Nephron (organoid): ENCODE measurements around the gene CEACAM19.
A peak's percentile ranks its signal among the peaks of the same experiment; 100 is the strongest.

Experiments
- H3K27ac Mint-ChIP-seq, 3 experiments: 2 replicates each; pipeline ENCODE4 v1.8.0; 2020; ENCODE audit warnings: mixed read lengths in 3 of 3, mild to moderate bottlenecking in 2 of 3, moderate library complexity in 1 of 3
- H3K27me3 Mint-ChIP-seq: 2 replicates; pipeline ENCODE4 v1.8.0; 2021; ENCODE audit warnings: low read depth, mild to moderate bottlenecking, moderate library complexity, mixed read lengths
- H3K36me3 Mint-ChIP-seq: 2 replicates; pipeline ENCODE4 v1.8.0; 2020; ENCODE audit warnings: low read depth, mixed read lengths
- H3K4me1 Mint-ChIP-seq: 2 replicates; pipeline ENCODE4 v1.8.0; 2020; ENCODE audit warnings: mixed read lengths
- H3K4me3 Mint-ChIP-seq, 3 experiments: 2 replicates each; pipeline ENCODE4 v1.8.0; 2020; ENCODE audit warnings: mild to moderate bottlenecking in 3 of 3, mixed read lengths in 3 of 3, moderate library complexity in 2 of 3
- H3K9me3 Mint-ChIP-seq: 2 replicates; pipeline ENCODE4 v1.8.0; 2020; ENCODE audit warnings: mixed read lengths
- TF ChIP-seq, protein P1 (sequence below), 3 experiments: fragments of 200-600 bp; sonication (generic); IDR thresholded peaks; one replicate each; pipeline ENCODE4 v1.5.0; 2021; ENCODE audit warnings: antibody characterized with exemption in 3 of 3; ENCODE audit not compliant: unreplicated experiment in 3 of 3

The CEACAM19 gene

DNA sequence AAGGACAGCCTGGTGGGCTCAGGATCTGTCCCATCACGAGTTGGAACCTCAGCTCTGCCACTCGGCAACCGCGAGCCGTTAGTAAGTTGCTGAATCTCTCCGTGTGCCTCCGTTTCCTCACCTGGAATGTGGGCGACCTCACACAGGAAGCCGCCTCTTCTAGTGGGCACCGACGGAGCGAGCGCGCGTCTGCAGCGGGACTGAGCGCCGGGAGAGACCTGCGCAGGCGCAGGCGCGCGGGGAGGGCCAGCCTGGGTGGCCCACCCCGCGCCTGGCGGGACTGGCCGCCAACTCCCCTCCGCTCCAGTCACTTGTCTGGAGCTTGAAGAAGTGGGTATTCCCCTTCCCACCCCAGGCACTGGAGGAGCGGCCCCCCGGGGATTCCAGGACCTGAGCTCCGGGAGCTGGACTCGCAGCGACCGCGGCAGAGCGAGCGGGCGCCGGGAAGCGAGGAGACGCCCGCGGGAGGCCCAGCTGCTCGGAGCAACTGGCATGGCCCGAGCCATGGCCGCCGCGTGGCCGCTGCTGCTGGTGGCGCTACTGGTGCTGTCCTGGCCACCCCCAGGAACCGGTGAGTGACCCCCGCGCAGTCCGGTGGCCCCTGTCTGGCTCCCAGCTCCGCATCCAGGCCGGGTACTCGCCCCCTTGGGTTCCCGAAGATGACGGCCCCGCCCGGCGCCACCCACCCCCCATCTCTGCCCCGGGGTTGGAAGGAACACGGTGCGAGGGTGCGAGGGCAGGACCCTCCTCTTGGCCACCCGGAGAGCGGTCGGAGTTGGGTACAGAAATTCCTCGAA is 27.5 kb upstream of the CEACAM19 start, which contains the start of gene PVR:
PVR (plus strand) TSS at position 306 of the 797 bp plus-strand sequence; CDS start at position 493, 187 bp downstream.
- H3K36me3 Mint-ChIP-seq, result peaks cover 4% of the 10 kb centered on the region
- peak within 1 kb of the TSS; percentile 89 to 92 (median 92) for H3K4me3 Mint-ChIP-seq

DNA sequence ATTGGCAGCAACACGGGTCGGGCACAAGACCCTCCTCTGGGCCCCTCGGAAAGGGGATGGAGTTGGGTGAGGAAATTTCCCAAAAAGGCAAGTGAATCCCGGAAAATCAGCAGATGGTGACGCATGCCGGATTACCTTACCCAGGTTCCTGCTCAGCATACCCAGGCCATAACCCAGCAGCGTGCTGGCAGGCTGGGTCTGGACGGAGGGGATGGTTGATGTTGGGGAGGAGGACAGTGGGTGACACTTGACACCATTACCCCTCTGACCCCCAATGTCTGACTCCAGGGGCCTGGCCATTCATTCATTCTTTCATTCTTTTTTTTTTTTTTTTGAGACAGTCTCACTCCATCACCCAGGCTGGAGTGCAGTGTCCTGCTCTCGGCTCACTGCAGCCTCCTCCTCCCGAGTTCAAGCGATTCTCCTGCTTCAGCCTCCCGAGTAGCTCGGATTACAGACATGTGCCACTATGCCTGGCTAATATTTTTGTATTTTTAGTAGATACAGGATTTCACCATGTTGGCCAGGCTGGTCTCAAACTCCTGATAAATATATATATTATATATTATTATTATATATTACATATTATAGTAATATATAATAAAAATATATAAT is 26.8 kb upstream of the CEACAM19 start:
- H3K4me1 Mint-ChIP-seq, result peaks cover 17% of the 10 kb centered on the region
- H3K9me3 Mint-ChIP-seq, result no peaks in the 10 kb centered on the region
- H3K27ac Mint-ChIP-seq, result peak overlapping the region; percentile 15 to 83 (median 42)
- TF ChIP-seq, protein P1, sequence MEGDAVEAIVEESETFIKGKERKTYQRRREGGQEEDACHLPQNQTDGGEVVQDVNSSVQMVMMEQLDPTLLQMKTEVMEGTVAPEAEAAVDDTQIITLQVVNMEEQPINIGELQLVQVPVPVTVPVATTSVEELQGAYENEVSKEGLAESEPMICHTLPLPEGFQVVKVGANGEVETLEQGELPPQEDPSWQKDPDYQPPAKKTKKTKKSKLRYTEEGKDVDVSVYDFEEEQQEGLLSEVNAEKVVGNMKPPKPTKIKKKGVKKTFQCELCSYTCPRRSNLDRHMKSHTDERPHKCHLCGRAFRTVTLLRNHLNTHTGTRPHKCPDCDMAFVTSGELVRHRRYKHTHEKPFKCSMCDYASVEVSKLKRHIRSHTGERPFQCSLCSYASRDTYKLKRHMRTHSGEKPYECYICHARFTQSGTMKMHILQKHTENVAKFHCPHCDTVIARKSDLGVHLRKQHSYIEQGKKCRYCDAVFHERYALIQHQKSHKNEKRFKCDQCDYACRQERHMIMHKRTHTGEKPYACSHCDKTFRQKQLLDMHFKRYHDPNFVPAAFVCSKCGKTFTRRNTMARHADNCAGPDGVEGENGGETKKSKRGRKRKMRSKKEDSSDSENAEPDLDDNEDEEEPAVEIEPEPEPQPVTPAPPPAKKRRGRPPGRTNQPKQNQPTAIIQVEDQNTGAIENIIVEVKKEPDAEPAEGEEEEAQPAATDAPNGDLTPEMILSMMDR (IDR thresholded peaks at IDR 0.05; ENCODE audit: unreplicated experiment in 3 of 3), result no peak
- peaks cover 5% of the 10 kb centered on the region for H3K36me3 Mint-ChIP-seq
- H3K4me3 Mint-ChIP-seq, result peak overlapping the region; percentile 89 to 92 (median 92)
- peaks cover 8% of the 10 kb centered on the region for H3K27me3 Mint-ChIP-seq

More for the DNA sequence above, 27.5 kb upstream of the CEACAM19 start, which contains the start of gene PVR:
- Mint-ChIP-seq H3K27me3 (peaks cover 8% of the 10 kb centered on the region), H3K4me1 (peaks cover 21% of the 10 kb centered on the region), H3K9me3 (no peaks in the 10 kb centered on the region), H3K27ac (peak within 1 kb of the TSS; percentile 15 to 83 (median 42))
- TF ChIP-seq, protein P1 (IDR thresholded peaks at IDR 0.05; ENCODE audit: unreplicated experiment in 3 of 3), result no peak

DNA sequence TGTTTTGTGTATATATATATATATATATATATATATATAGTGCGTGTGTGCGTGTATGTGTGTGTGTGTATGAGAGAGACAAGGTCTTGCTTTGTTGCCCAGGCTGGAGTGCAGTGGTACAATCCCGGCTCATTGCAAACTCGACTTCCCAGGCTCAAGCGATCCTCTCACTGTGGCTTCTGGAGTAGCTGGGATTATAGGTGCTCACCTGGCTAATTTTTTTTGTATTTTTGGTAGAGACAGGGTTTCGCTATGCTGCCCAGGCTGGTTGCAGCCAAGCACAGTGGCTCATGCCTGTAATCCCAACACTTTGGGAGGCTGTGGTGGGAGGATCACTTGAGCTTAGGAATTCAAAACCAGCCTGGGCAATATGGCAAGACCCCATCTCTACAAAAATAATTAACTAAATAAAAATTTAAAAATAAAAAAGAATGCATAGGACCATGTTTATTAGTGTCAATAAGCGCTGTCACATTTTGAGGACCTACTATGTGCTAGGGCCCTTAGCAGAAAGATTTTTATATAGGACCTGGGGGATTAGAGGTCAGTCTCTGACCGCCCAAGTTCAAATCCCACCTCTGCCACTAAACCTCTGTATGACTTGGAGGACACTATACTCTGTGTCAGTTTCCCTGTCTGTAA is 25.8 kb upstream of the CEACAM19 start:
- Mint-ChIP-seq H3K9me3 (no peaks in the 10 kb centered on the region), H3K36me3 (peaks cover 13% of the 10 kb centered on the region), H3K4me1 (peaks cover 11% of the 10 kb centered on the region), H3K27me3 (peaks cover 3% of the 10 kb centered on the region), H3K4me3 (peak overlapping the region in 2 of 3 experiments; percentile 43 to 59), H3K27ac (no peak overlapping the region)
- TF ChIP-seq, protein P1 (IDR thresholded peaks at IDR 0.05; ENCODE audit: unreplicated experiment in 3 of 3), result no peak

DNA sequence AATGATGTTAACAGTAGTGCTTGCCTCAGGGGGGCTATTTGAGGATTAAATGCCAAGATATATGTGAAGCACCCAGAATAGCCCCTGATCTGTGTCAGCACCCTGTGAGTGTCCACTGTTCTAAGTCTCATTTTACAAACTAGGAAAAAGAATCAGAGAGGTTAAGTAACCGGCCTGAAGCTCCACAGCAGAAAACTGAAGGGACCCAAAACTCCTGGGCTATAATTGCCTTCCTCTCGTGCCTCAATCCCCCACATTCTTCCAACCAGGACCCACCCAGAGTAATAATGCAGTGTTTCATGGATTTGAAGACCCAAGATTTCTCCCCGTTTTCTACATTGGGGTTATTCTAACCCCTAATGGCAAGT is 25.2 kb upstream of the CEACAM19 start:
- Mint-ChIP-seq H3K4me3 (peak overlapping the region in 2 of 3 experiments; percentile 34 to 48), H3K27ac (no peak overlapping the region), H3K27me3 (peaks cover 3% of the 10 kb centered on the region), H3K9me3 (no peaks in the 10 kb centered on the region), H3K36me3 (peaks cover 15% of the 10 kb centered on the region), H3K4me1 (peaks cover 11% of the 10 kb centered on the region)
- TF ChIP-seq, protein P1 (IDR thresholded peaks at IDR 0.05; ENCODE audit: unreplicated experiment in 3 of 3), result no peak

DNA sequence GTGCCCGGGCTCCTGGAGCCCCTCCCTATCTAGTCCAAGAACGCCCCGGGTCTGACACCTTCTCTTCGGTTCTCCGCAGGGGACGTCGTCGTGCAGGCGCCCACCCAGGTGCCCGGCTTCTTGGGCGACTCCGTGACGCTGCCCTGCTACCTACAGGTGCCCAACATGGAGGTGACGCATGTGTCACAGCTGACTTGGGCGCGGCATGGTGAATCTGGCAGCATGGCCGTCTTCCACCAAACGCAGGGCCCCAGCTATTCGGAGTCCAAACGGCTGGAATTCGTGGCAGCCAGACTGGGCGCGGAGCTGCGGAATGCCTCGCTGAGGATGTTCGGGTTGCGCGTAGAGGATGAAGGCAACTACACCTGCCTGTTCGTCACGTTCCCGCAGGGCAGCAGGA is 24.1 kb upstream of the CEACAM19 start:
- no peak overlapping the region for H3K4me3 Mint-ChIP-seq
- H3K27me3 Mint-ChIP-seq, result no peaks in the 10 kb centered on the region
- peaks cover 23% of the 10 kb centered on the region for H3K36me3 Mint-ChIP-seq
- H3K27ac Mint-ChIP-seq, result no peak overlapping the region
- TF ChIP-seq, protein P1 (IDR thresholded peaks at IDR 0.05; ENCODE audit: unreplicated experiment in 3 of 3), result no peak
- peaks cover 11% of the 10 kb centered on the region for H3K4me1 Mint-ChIP-seq
- no peaks in the 10 kb centered on the region for H3K9me3 Mint-ChIP-seq
